H1 (cell line): Measurements from ENCODE around the gene ZNF140. TPM values are rescaled to one million over a fixed set of nuclear protein-coding genes. Genes with fewer than 3 reads are reported as not detected.

Experiments
- CTCF ChIA-PET: fragments of 300-600 bp; sonication (Branson Sonifier 250); formaldehyde crosslinking; loops from one replicate; lab custom pipeline; 2021; ENCODE audit not compliant: partially characterized antibody; lab: Charles Lee
- POLR2A ChIA-PET: fragments of 300-600 bp; sonication (Branson Sonifier 250); formaldehyde crosslinking; loops from one replicate; lab custom pipeline; 2021; ENCODE audit warnings: inconsistent platforms; ENCODE audit not compliant: partially characterized antibody; lab: Charles Lee
- DNase-seq, 2 experiments: peaks; one replicate each; pipeline versions ENCODE4 v3.0.0 to v3.0.0-alpha.2; 2010 to 2022; ENCODE audit warnings: low spot score in 2 of 2, low read depth in 1 of 2, mixed read lengths in 1 of 2
- FAIRE-seq: peaks from 2 replicates; lab custom pipeline; 2011; peaks lifted over from hg19 to GRCh38; lab: Jason Lieb, UNC
- H2AFZ ChIP-seq: 2 replicates; pipeline ENCODE4 v1.8.1; 2012; ENCODE audit warnings: low read length, inconsistent platforms
- H2AK5ac ChIP-seq: 2 replicates; pipeline ENCODE4 v1.6.1; 2013; ENCODE audit warnings: low read depth, low read length
- H2BK120ac ChIP-seq: replicated peaks from 2 replicates; pipeline ENCODE3; 2013; ENCODE audit warnings: low read depth, low read length, inconsistent platforms
- H2BK12ac ChIP-seq: 2 replicates; pipeline ENCODE4 v1.6.1; 2013; ENCODE audit warnings: low read depth, low read length
- H2BK15ac ChIP-seq: 2 replicates; pipeline ENCODE4 v1.6.1; 2013; ENCODE audit warnings: low read length
- H2BK20ac ChIP-seq: 2 replicates; pipeline ENCODE4 v1.6.1; 2013; ENCODE audit warnings: low read length
- H2BK5ac ChIP-seq: 2 replicates; pipeline ENCODE4 v1.6.1; 2013; ENCODE audit warnings: low read depth, low read length
- H3K14ac ChIP-seq: 2 replicates; pipeline ENCODE4 v1.6.1; 2013; ENCODE audit warnings: inconsistent platforms; ENCODE audit not compliant: insufficient read length
- H3K18ac ChIP-seq: 2 replicates; pipeline ENCODE4 v1.6.1; 2013; ENCODE audit warnings: low read length; ENCODE audit errors: extremely low read depth
- H3K23ac ChIP-seq: 2 replicates; pipeline ENCODE4 v1.6.1; 2013; ENCODE audit warnings: inconsistent platforms; ENCODE audit not compliant: insufficient read length
- H3K23me2 ChIP-seq: 2 replicates; pipeline ENCODE4 v1.6.1; 2013; ENCODE audit warnings: low read depth, low read length
- H3K27ac ChIP-seq: 2 replicates; pipeline ENCODE4 v1.6.1; 2011; ENCODE audit warnings: low read depth, low read length, inconsistent platforms
- H3K27me3 ChIP-seq, 4 experiments: replicated peaks in 1 of 4; 1 replicate in 1 of 4; 2 replicates in 3 of 4; pipeline versions ENCODE4 v1.6.1 to v1.8.1; 2011 to 2013; ENCODE audit warnings: low read length in 3 of 4, mild to moderate bottlenecking in 3 of 4, inconsistent platforms in 2 of 4, mixed read lengths in 2 of 4, moderate library complexity in 1 of 4; ENCODE audit not compliant: control insufficient read depth in 3 of 4, insufficient read depth in 3 of 4; ENCODE audit errors: extremely low read depth in 1 of 4
- H3K36me3 ChIP-seq, 4 experiments: 2 replicates each; pipeline versions ENCODE4 v1.6.1 to v1.8.1; 2011 to 2013; ENCODE audit warnings: mild to moderate bottlenecking in 4 of 4, low read length in 3 of 4, moderate library complexity in 2 of 4, control low read depth in 1 of 4, inconsistent platforms in 1 of 4; ENCODE audit not compliant: insufficient read depth in 4 of 4, control insufficient read depth in 2 of 4
- H3K4ac ChIP-seq: replicated peaks from 2 replicates; pipeline ENCODE3; 2013; ENCODE audit warnings: low read length, low read depth, mixed read lengths, inconsistent platforms; ENCODE audit not compliant: insufficient read length
- H3K4me1 ChIP-seq, 4 experiments: replicated peaks in 1 of 4; 1 replicate in 1 of 4; 2 replicates in 3 of 4; pipeline versions ENCODE4 v1.6.1 to v1.8.1; 2011 to 2013; ENCODE audit warnings: low read length in 3 of 4, inconsistent platforms in 2 of 4, mixed read lengths in 1 of 4; ENCODE audit not compliant: insufficient read depth in 4 of 4, control insufficient read depth in 3 of 4
- H3K4me2 ChIP-seq, 2 experiments: 2 replicates each; pipeline versions ENCODE4 v1.6.1 to v1.8.1; 2011 to 2013; ENCODE audit warnings: low read depth in 2 of 2, low read length in 2 of 2, control low read depth in 1 of 2, inconsistent platforms in 1 of 2, mild to moderate bottlenecking in 1 of 2; ENCODE audit not compliant: insufficient read depth in 1 of 2
- H3K4me3 ChIP-seq, 4 experiments: fragments of 200-600, 300-600 bp in 1 of 4; sonication (generic), shearing (Covaris generic), sonication (Bioruptor Twin) in 1 of 4; 2 replicates each; pipeline versions ENCODE4 v1.5.1 to v1.8.1; 2011 to 2016; ENCODE audit warnings: low read length in 4 of 4, low read depth in 3 of 4, control low read depth in 2 of 4, inconsistent platforms in 2 of 4, mild to moderate bottlenecking in 2 of 4, mixed read lengths in 1 of 4, moderate library complexity in 1 of 4; ENCODE audit not compliant: insufficient read depth in 2 of 4; ENCODE audit errors: extremely low read depth in 1 of 4
- H3K56ac ChIP-seq: replicated peaks from 2 replicates; pipeline ENCODE3; 2013; ENCODE audit warnings: low read depth, mild to moderate bottlenecking, mixed read lengths, low read length, inconsistent platforms; ENCODE audit not compliant: insufficient read length
- H3K79me1 ChIP-seq: 2 replicates; pipeline ENCODE4 v1.6.1; 2013; ENCODE audit warnings: low read depth, low read length, control low read depth
- H3K79me2 ChIP-seq, 2 experiments: 2 replicates each; pipeline versions ENCODE4 v1.6.1 to v1.8.1; 2012 to 2013; ENCODE audit warnings: low read length in 2 of 2, mild to moderate bottlenecking in 2 of 2, inconsistent platforms in 1 of 2; ENCODE audit not compliant: insufficient read depth in 2 of 2, control insufficient read depth in 1 of 2
- H3K9ac ChIP-seq, 4 experiments: replicated peaks in 1 of 4; 1 replicate in 1 of 4; 2 replicates in 3 of 4; pipeline versions ENCODE4 v1.6.1 to v1.8.1; 2011 to 2013; ENCODE audit warnings: low read depth in 3 of 4, low read length in 3 of 4, control low read depth in 2 of 4, mild to moderate bottlenecking in 2 of 4, moderate library complexity in 2 of 4, inconsistent platforms in 1 of 4; ENCODE audit errors: extremely low read depth in 1 of 4
- H3K9me3 ChIP-seq, 2 experiments: 2 replicates each; pipeline versions ENCODE4 v1.6.1 to v1.8.1; 2012 to 2013; ENCODE audit warnings: mild to moderate bottlenecking in 2 of 2, moderate library complexity in 2 of 2, control low read depth in 1 of 2, inconsistent platforms in 1 of 2, low read depth in 1 of 2, low read length in 1 of 2, mixed read lengths in 1 of 2; ENCODE audit not compliant: insufficient read depth in 2 of 2
- H4K20me1 ChIP-seq, 2 experiments: replicated peaks in 1 of 2; 2 replicates each; pipeline versions ENCODE3 to v1.8.1; 2011 to 2013; ENCODE audit warnings: inconsistent platforms in 2 of 2, low read length in 2 of 2, mild to moderate bottlenecking in 1 of 2; ENCODE audit not compliant: insufficient read depth in 2 of 2, control insufficient read depth in 1 of 2
- H4K5ac ChIP-seq: 2 replicates; pipeline ENCODE4 v1.6.1; 2013; ENCODE audit warnings: low read length, low read depth, mixed read lengths, inconsistent platforms; ENCODE audit not compliant: insufficient read length
- H4K8ac ChIP-seq: 2 replicates; pipeline ENCODE4 v1.8.0; 2013; ENCODE audit warnings: mild to moderate bottlenecking, moderate library complexity, low read length, inconsistent platforms; ENCODE audit not compliant: insufficient read depth; ENCODE audit errors: extremely low read depth
- H4K91ac ChIP-seq: replicated peaks from 2 replicates; pipeline ENCODE3; 2013; ENCODE audit warnings: low read length, mixed read lengths, inconsistent platforms; ENCODE audit not compliant: insufficient read length
- BCL11A ChIP-seq, 2 experiments: IDR thresholded peaks; one replicate each; pipeline ENCODE4 v1.6.1; 2011; ENCODE audit warnings: low read depth in 2 of 2, low read length in 2 of 2, mild to moderate bottlenecking in 2 of 2
- CEBPB ChIP-seq: IDR thresholded peaks from 2 replicates; pipeline ENCODE4 v1.6.1; 2012; ENCODE audit warnings: low read depth, low read length
- CREB1 ChIP-seq: IDR thresholded peaks from 2 replicates; pipeline ENCODE4 v1.6.1; 2012; ENCODE audit warnings: inconsistent platforms
- GABPA ChIP-seq: IDR thresholded peaks from 2 replicates; pipeline ENCODE4 v1.6.1; 2011; ENCODE audit warnings: mild to moderate bottlenecking, low read length, moderate library complexity, borderline replicate concordance; ENCODE audit not compliant: insufficient read depth
- HDAC2 ChIP-seq, 2 experiments: fragments of 300-600 bp in 1 of 2; sonication (generic) in 1 of 2; IDR thresholded peaks; 2 replicates each; pipeline ENCODE4 v1.6.1; 2011 to 2012; ENCODE audit warnings: low read depth in 2 of 2, low read length in 2 of 2, mild to moderate bottlenecking in 2 of 2, moderate library complexity in 2 of 2, borderline replicate concordance in 1 of 2, inconsistent platforms in 1 of 2
- NANOG ChIP-seq: IDR thresholded peaks from 2 replicates; pipeline ENCODE4 v1.6.1; 2011; ENCODE audit warnings: low read length, low read depth, mild to moderate bottlenecking, inconsistent platforms; ENCODE audit not compliant: insufficient read depth, poor library complexity, severe bottlenecking
- SIN3A ChIP-seq, 2 experiments: IDR thresholded peaks in 1 of 2; conservative IDR thresholded peaks in 1 of 2; 2 replicates each; pipeline ENCODE4 v1.6.1; 2011 to 2012; ENCODE audit warnings: low read length in 2 of 2, improper control_type of control experiment in 1 of 2, low read depth in 1 of 2, mild to moderate bottlenecking in 1 of 2
- TCF12 ChIP-seq: IDR thresholded peaks from 2 replicates; pipeline ENCODE4 v1.6.1; 2011; ENCODE audit warnings: low read depth, mild to moderate bottlenecking, low read length
- WGBS, 2 experiments: shearing (Covaris generic) in 1 of 2; methylation state at CpG; one replicate each; pipeline versions ENCODE4 v1.1.6 to v1.1.7; 2013 to 2015; ENCODE audit warnings: low lambda C conversion rate in 2 of 2, mixed read lengths in 2 of 2, inconsistent platforms in 1 of 2, low coverage in 1 of 2, missing lambda C conversion rate in 1 of 2; ENCODE audit not compliant: insufficient replicate concordance in 2 of 2, insufficient coverage in 1 of 2, insufficient read length in 1 of 2; ENCODE audit errors: extremely low coverage in 1 of 2, missing lambda C conversion rate in 1 of 2; 5-methylcytosine and 5-hydroxymethylcytosine counted together
- polyA plus RNA-seq, 7 experiments: library from polyadenylated mRNA; depleted of rRNA in 3 of 7; stranded (reverse) in 5 of 7; unstranded in 2 of 7; fragments of >200 nt in 5 of 7; fragments of 200-250 nt in 2 of 7; gene quantifications; 1 replicate in 5 of 7; 2 replicates in 1 of 7; 4 replicates in 1 of 7; pipeline versions ENCODE4 v1.2.1 to v1.2.3, GENCODE V29; 2011 to 2013; ENCODE audit warnings: missing spikeins in 2 of 7, mixed read lengths in 2 of 7
- total RNA-seq: library from RNA; stranded (reverse); fragmentation: NEBNext Ultra II Directional; extraction: Animal tissue kit (Norgen Biotek cat#: 25700); gene quantifications from 2 replicates; pipeline ENCODE4 v1.2.1, GENCODE V29; 2021

ZNF140 gene
- total and polyA plus RNA-seq, 2 of the 8 experiments (the other 6 are each of a cell fraction or from before 2014, with no cell fraction given), result 7.5 to 14.3 TPM

- CTCF ChIA-PET, result no interaction called here
- TF ChIP-seq NANOG, result no peak
- TF ChIP-seq SIN3A (conservative IDR thresholded peaks at IDR 0.05 in 1 of 2, IDR thresholded peaks at IDR 0.05 in 1 of 2; ENCODE audit: low read depth in 1 of 2, low read length in 2 of 2), result no peak
- TF ChIP-seq CEBPB, result no peak
- TF ChIP-seq BCL11A (IDR thresholded peaks at IDR 0.05; ENCODE audit: low read depth in 2 of 2, low read length in 2 of 2), result no peak
- TF ChIP-seq TCF12, result no peak
- no peak for TF ChIP-seq CREB1
- no peak for TF ChIP-seq GABPA
- TF ChIP-seq HDAC2 (IDR thresholded peaks at IDR 0.05; ENCODE audit: borderline replicate concordance in 1 of 2, low read depth in 2 of 2, low read length in 2 of 2), result no peak
Measured at GRCh38 chr12:133063556-133063955, 17.2 kb upstream of the ZNF140 start.

More at GRCh38 chr12:133063556-133063955, 17.2 kb upstream of the ZNF140 start:
- H3K27me3 ChIP-seq, result no peaks in the 10 kb centered on the region
- H4K20me1 ChIP-seq, result no peaks in the 10 kb centered on the region
- H2BK12ac ChIP-seq, result no peak overlapping the region
- no peak overlapping the region for H4K8ac ChIP-seq
- no peak overlapping the region for H4K91ac ChIP-seq
- no peak overlapping the region for H3K18ac ChIP-seq
- no peak overlapping the region for H3K4me3 ChIP-seq
- no peaks in the 10 kb centered on the region for H3K79me2 ChIP-seq
- H3K23ac ChIP-seq, result no peak overlapping the region
- H3K79me1 ChIP-seq, result no peaks in the 10 kb centered on the region
- no peak overlapping the region for H3K14ac ChIP-seq
- H3K27ac ChIP-seq, result no peak overlapping the region
- 88% methylated on average over 1 of the region's 1 CpG; no CpG with 5 or more reads in 1 of the 2 experiments for WGBS, 2 experiments
- H3K4ac ChIP-seq, result no peak overlapping the region
- no peak overlapping the region for H2BK120ac ChIP-seq
- H4K5ac ChIP-seq, result no peak overlapping the region
- FAIRE-seq (no peak), DNase-seq (no peak)
- peaks cover 0 to 24% (median 7%) of the 10 kb centered on the region in 4 experiments; a peak in 3 of 8 replicates for H3K36me3 ChIP-seq
- no peak overlapping the region for H3K4me2 ChIP-seq
- no peak overlapping the region for H3K9ac ChIP-seq
- H3K4me1 ChIP-seq, result no peaks in the 10 kb centered on the region
- H2BK20ac ChIP-seq, result no peak overlapping the region
- no peaks in the 10 kb centered on the region for H3K23me2 ChIP-seq
- peaks cover 86 to 97% of the 10 kb centered on the region in 2 experiments for H3K9me3 ChIP-seq
- no peak overlapping the region for H2AK5ac ChIP-seq
- POLR2A ChIA-PET, result interaction anchor here (1.3 kb wide), 1 partner anchor 12 kb away, joined by 4 read pairs; no protein-coding TSS in a partner anchor
- no peak overlapping the region for H2BK15ac ChIP-seq
- H2BK5ac ChIP-seq, result no peak overlapping the region
- no peak overlapping the region for H3K56ac ChIP-seq
- no peak overlapping the region for H2AFZ ChIP-seq
